Body of pancreas (tissue), 4 donors: ENCODE data around the gene NOG. TPM values are rescaled to one million over a fixed set of nuclear protein-coding genes. Genes with fewer than 3 reads are reported as not detected.

Experiments
- ATAC-seq: fragments of 150-250 bp; one replicate; pipeline ENCODE4 v1.9.1; 2016
- DNase-seq, 4 donors: peaks; one replicate each; pipeline ENCODE4 v3.0.0-alpha.2; 2019
- H3K27ac ChIP-seq, 4 donors: fragments of 200-600 bp; sonication (generic); 1 replicate in 3 of 4; 2 replicates in 1 of 4; pipeline versions ENCODE4 v1.5.1 to v1.6.1; 2016 to 2019; ENCODE audit warnings: mild to moderate bottlenecking in 1 of 4, mixed read lengths in 1 of 4, moderate library complexity in 1 of 4
- H3K27me3 ChIP-seq, 2 donors: fragments of 200-600 bp; sonication (generic); one replicate each; pipeline ENCODE4 v1.6.0; 2016; ENCODE audit warnings: mild to moderate bottlenecking in 1 of 2
- H3K36me3 ChIP-seq, 2 donors: fragments of 200-600 bp; sonication (generic); replicated peaks in 1 of 2; 2 replicates each; pipeline ENCODE4 v1.5.1; 2016; ENCODE audit warnings: low read depth in 2 of 2; ENCODE audit not compliant: insufficient read depth in 1 of 2
- H3K4me1 ChIP-seq: fragments of 200-600 bp; sonication (generic); one replicate; pipeline ENCODE4 v1.6.0; 2016
- H3K4me3 ChIP-seq, 2 donors: fragments of 200-600 bp; sonication (generic); 1 replicate in 1 of 2; 2 replicates in 1 of 2; pipeline ENCODE4 v1.5.1; 2016 to 2019
- H3K9me3 ChIP-seq, 3 donors: fragments of 200-600 bp; sonication (generic); 1 replicate in 2 of 3; 2 replicates in 1 of 3; pipeline ENCODE4 v1.5.1; 2016
- CTCF ChIP-seq, 7 experiments: fragments of 450-650 bp in 4 of 7; fragments of 200-600 bp in 3 of 7; sonication (generic) in 3 of 7; IDR thresholded peaks; one replicate each; pipeline ENCODE4 v1.5.1; 2016 to 2019; ENCODE audit warnings: antibody characterized with exemption in 7 of 7
- POLR2A ChIP-seq, 3 donors: fragments of 450-650 bp; IDR thresholded peaks; one replicate each; pipeline ENCODE4 v1.6.1; 2016; ENCODE audit warnings: antibody characterized with exemption in 3 of 3, mild to moderate bottlenecking in 2 of 3
- WGBS, 2 donors: methylation state at CpG; one replicate each; pipeline ENCODE4 v1.1.5; 2017; 5-methylcytosine and 5-hydroxymethylcytosine counted together
- intact Hi-C: fragments of 100-400 bp; cut with DNase I; formaldehyde crosslinking; loops from one replicate; pipeline ENCODE4 v1.15.1; 2023
- total RNA-seq, 2 donors: library from RNA; depleted of rRNA; stranded (reverse); fragments of >200 nt; gene quantifications; one replicate each; pipeline ENCODE4 v1.1.0, GENCODE V29; 2016

The NOG gene
- total RNA-seq, 2 donors from 2014 or later: 3.0 TPM; not detected in 1

GRCh38 chr17:56603486-56604238 lies 10.2 kb downstream of the NOG start:
- H3K27ac ChIP-seq: no peak overlapping the region
- TF ChIP-seq POLR2A (IDR thresholded peaks at IDR 0.05) (no peak), CTCF (IDR thresholded peaks at IDR 0.05) (no peak)
- no peaks in the 10 kb centered on the region for H3K9me3 ChIP-seq
- ATAC-seq (no peak), DNase-seq (no peak)
- no peaks in the 10 kb centered on the region for H3K36me3 ChIP-seq
- no peaks in the 10 kb centered on the region for H3K4me1 ChIP-seq
- intact Hi-C loops: no loop called here
- WGBS, 2 donors: 54 to 55% methylated on average over 7 of the region's 7 CpGs
- H3K4me3 ChIP-seq: no peak overlapping the region
- peaks cover 0 to 14% of the 10 kb centered on the region in 2 donors for H3K27me3 ChIP-seq

DNA sequence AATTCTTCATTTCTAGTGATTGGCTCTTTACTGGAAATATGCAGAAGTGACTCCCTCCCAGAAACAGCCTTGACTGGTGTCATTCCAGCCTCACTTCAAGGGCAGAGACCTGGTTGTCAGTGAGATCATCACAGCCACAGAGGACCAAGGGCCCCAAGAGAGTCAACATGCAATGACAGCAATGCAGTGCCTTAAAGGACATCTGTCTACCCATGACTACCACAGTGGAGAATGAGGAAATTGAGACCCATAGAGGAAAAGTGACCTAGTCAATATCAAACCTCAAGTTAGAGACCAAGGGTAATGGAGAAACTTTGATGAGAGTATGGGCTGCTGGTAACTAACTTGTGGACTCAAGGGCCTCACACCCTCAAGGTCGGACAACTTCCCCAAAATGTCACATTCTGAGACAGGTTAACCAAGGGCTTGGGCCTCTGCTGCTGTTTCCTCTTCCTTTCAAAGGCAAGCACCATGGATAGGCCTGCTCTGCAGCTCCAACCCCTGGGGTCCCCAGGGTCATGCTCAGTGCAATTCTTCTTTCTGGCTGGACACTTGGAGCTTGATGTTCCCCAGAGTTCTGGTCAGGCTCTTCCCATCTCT lies 11.3 kb downstream of the NOG start:
- ATAC-seq: no peak
- 73 to 77% methylated on average over 1 of the region's 1 CpG for WGBS, 2 donors
- H3K9me3 ChIP-seq: no peaks in the 10 kb centered on the region
- TF ChIP-seq POLR2A (IDR thresholded peaks at IDR 0.05) (no peak), CTCF (IDR thresholded peaks at IDR 0.05) (no peak)
- no peaks in the 10 kb centered on the region for H3K4me1 ChIP-seq
- H3K36me3 ChIP-seq: no peaks in the 10 kb centered on the region
- no peak overlapping the region for H3K27ac ChIP-seq
- DNase-seq: no peak
- intact Hi-C loops: no loop called here
- no peak overlapping the region for H3K4me3 ChIP-seq
- H3K27me3 ChIP-seq: peaks cover 0 to 6% of the 10 kb centered on the region in 2 donors

DNA sequence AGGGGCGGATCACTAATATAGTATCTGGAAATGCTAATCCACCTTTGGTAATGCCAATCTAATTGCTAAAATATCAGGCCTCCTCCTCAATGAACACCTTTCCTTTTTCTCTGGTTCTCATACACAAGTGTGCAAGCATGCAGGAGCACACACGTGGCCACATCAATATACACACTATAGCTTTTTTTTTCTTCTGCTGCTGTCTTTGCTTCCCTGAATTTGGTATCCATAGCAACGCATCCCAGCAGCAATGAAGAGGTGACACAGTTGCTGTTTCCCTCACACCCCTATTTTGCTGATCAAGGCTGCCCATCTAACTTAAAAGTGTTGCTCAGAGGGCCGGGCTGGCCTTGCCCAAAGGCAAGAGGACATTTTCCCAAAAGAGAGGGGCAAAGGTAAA lies 15.4 kb downstream of the NOG start:
- intact Hi-C loops: no loop called here
- Histone ChIP-seq H3K27ac (no peak overlapping the region), H3K9me3 (no peaks in the 10 kb centered on the region), H3K27me3 (no peaks in the 10 kb centered on the region), H3K36me3 (no peaks in the 10 kb centered on the region), H3K4me1 (no peaks in the 10 kb centered on the region), H3K4me3 (no peak overlapping the region)
- DNase-seq: no peak
- 82 to 88% methylated on average over 4 of the region's 4 CpGs for WGBS, 2 donors
- ATAC-seq: no peak
- no peak for TF ChIP-seq CTCF (IDR thresholded peaks at IDR 0.05)

GRCh38 chr17:56610321-56610720 lies 16.8 kb downstream of the NOG start:
- WGBS, 2 donors: 63 to 79% methylated on average over 3 of the region's 3 CpGs
- intact Hi-C loops: no loop called here
- H3K4me1 ChIP-seq: no peaks in the 10 kb centered on the region
- no peak overlapping the region for H3K27ac ChIP-seq
- ATAC-seq (no peak), DNase-seq (no peak)
- H3K36me3 ChIP-seq: no peaks in the 10 kb centered on the region
- no peak overlapping the region for H3K4me3 ChIP-seq
- H3K27me3 ChIP-seq: no peaks in the 10 kb centered on the region
- TF ChIP-seq CTCF (IDR thresholded peaks at IDR 0.05): no peak
- TF ChIP-seq POLR2A (IDR thresholded peaks at IDR 0.05): no peak
- no peaks in the 10 kb centered on the region for H3K9me3 ChIP-seq

- Histone ChIP-seq H3K9me3 (no peaks in the 10 kb centered on the region), H3K4me1 (no peaks in the 10 kb centered on the region), H3K27me3 (no peaks in the 10 kb centered on the region), H3K4me3 (no peak overlapping the region), H3K36me3 (no peaks in the 10 kb centered on the region), H3K27ac (no peak overlapping the region)
- 66 to 87% methylated on average over 2 of the region's 2 CpGs for WGBS, 2 donors
- intact Hi-C loops: no loop called here
- no peak for TF ChIP-seq POLR2A (IDR thresholded peaks at IDR 0.05)
- no peak for TF ChIP-seq CTCF (IDR thresholded peaks at IDR 0.05)
- DNase-seq: no peak
- ATAC-seq: no peak
Measured at GRCh38 chr17:56613131-56613530, 19.6 kb downstream of the NOG start.
